ENCODE measurements around the gene ZC3H18. TPM values are rescaled to one million over a fixed set of nuclear protein-coding genes. Genes with fewer than 3 reads are reported as not detected.
A peak's percentile ranks its signal among the peaks of the same experiment; 100 is the strongest.

Gene ZC3H18
- total RNA-seq, 3 donors from 2014 or later = 37.4 to 54.8 (median 48.1) TPM

- intact Hi-C loops (cut with DNase I, micrococcal nuclease) = no loop called here
- peak; percentile 54 for ATAC-seq
- H3K4me3 ChIP-seq = no peak overlapping the region
- DNase-seq = peak in 1 of 3 donors; percentile 68
- H3K36me3 ChIP-seq (ENCODE audit: low read depth) = no peaks in the 10 kb centered on the region
- peaks cover 2% of the 10 kb centered on the region for H3K4me1 ChIP-seq (ENCODE audit: low read depth)
- peaks cover 18% of the 10 kb centered on the region for H3K9me3 ChIP-seq
- no peak for TF ChIP-seq CTCF (IDR thresholded peaks at IDR 0.05)
Measured at GRCh38 chr16:88540346-88540977, 29.7 kb upstream of the ZC3H18 start.

- Histone ChIP-seq H3K36me3 (ENCODE audit: low read depth) (no peaks in the 10 kb centered on the region), H3K4me1 (ENCODE audit: low read depth) (peaks cover 2% of the 10 kb centered on the region), H3K4me3 (no peak overlapping the region), H3K9me3 (peaks cover 18% of the 10 kb centered on the region)
- DNase-seq (no peak), ATAC-seq (no peak)
- intact Hi-C loops (cut with DNase I, micrococcal nuclease) = no loop called here
- no peak for TF ChIP-seq CTCF (IDR thresholded peaks at IDR 0.05)
Measured at GRCh38 chr16:88541831-88542616, 28.2 kb upstream of the ZC3H18 start.

DNA sequence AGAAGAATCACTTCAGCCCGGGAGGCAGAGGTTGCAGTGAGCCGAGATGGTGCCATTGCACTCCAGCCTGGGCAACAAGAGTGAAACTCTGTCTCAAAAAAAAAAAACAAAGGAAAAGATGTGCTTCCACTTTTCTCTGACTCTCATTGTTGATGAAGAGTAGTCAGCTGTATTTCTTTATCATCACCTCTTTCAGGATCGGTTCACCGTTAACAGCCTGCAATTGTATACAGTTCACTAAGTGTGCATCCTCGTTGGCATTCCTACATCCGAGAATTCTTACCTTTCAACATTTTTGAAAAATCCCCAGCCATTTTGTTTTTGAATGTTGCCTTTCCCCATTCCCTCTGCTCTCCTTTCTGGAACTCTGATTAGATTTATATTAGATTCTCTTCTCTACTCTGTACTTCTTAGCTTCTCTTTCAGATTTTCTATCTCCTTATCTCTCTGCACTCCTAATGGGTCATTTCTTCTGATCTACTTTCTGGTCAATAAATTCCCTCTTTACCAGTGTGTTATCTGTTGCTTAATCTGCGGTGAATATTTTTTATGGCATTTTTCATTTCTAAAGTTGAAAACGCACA lies 26.9 kb upstream of the ZC3H18 start:
- no peak overlapping the region for H3K4me3 ChIP-seq
- H3K9me3 ChIP-seq = peaks cover 18% of the 10 kb centered on the region
- H3K36me3 ChIP-seq (ENCODE audit: low read depth) = no peaks in the 10 kb centered on the region
- ATAC-seq = no peak
- intact Hi-C loops (cut with DNase I, micrococcal nuclease) = no loop called here
- TF ChIP-seq CTCF (IDR thresholded peaks at IDR 0.05) = no peak
- no peak for DNase-seq
- H3K4me1 ChIP-seq (ENCODE audit: low read depth) = peaks cover 2% of the 10 kb centered on the region

- Histone ChIP-seq H3K36me3 (ENCODE audit: low read depth) (no peaks in the 10 kb centered on the region), H3K9me3 (peaks cover 18% of the 10 kb centered on the region), H3K4me3 (no peak overlapping the region), H3K4me1 (ENCODE audit: low read depth) (no peaks in the 10 kb centered on the region)
- intact Hi-C loops (cut with DNase I, micrococcal nuclease) = no loop called here
- TF ChIP-seq CTCF (IDR thresholded peaks at IDR 0.05) = no peak
- ATAC-seq (no peak), DNase-seq (no peak)
Measured at GRCh38 chr16:88545781-88546180, 24.4 kb upstream of the ZC3H18 start.

- H3K4me3 ChIP-seq = no peak overlapping the region
- DNase-seq (no peak), ATAC-seq (no peak)
- no peaks in the 10 kb centered on the region for H3K4me1 ChIP-seq (ENCODE audit: low read depth)
- H3K9me3 ChIP-seq = peaks cover 7% of the 10 kb centered on the region
- intact Hi-C loops (cut with DNase I, micrococcal nuclease) = no loop called here
- no peaks in the 10 kb centered on the region for H3K36me3 ChIP-seq (ENCODE audit: low read depth)
- TF ChIP-seq CTCF (IDR thresholded peaks at IDR 0.05) = no peak
Measured at GRCh38 chr16:88548131-88548874, 21.9 kb upstream of the ZC3H18 start.
